Tracheal epithelial cell (primary cell): ENCODE results near the gene SYNPO2. TPM values are rescaled to one million over a fixed set of nuclear protein-coding genes. Genes with fewer than 3 reads are reported as not detected.

Experiments used
- total RNA-seq: library from RNA; depleted of rRNA; stranded (reverse); fragments of >200 nt; gene quantifications from 2 replicates; pipeline ENCODE4 v1.2.1, GENCODE V29; 2014

SYNPO2 gene
- 0.21 and 0.24 TPM in 2 replicates for total RNA-seq

GRCh38 chr4:118888666-118889311 is at the start of gene SYNPO2:
SYNPO2 (plus strand) TSS chr4:118888854; CDS start chr4:118889037, 183 bp downstream.

Other genes with a start within 250 kb of the SYNPO2 start
- 22.8 and 43.6 TPM in 2 replicates for gene METTL14, start 203.5 kb upstream of the SYNPO2 start, total RNA-seq
- 11.1 and 19.8 TPM in 2 replicates for gene SEC24D, start 52.7 kb upstream of the SYNPO2 start, total RNA-seq
- gene MYOZ2, start 247.0 kb downstream of the SYNPO2 start, total RNA-seq, result not detected in 2 replicates